A673 (cell line): ENCODE results near the gene SRGAP2B.
"Not testable (repeated sequence)": the region's sequence is repeated elsewhere in the genome, so short reads cannot be mapped to it uniquely, and the experiment has no call there.

Experiments
- CTCF ChIP-seq: fragments of 300-800, 200-600 bp; sonication (generic); conservative IDR thresholded peaks from 2 replicates; pipeline ENCODE4 v1.5.1; 2017; ENCODE audit warnings: low read depth, mild to moderate bottlenecking, antibody characterized with exemption, low read length, moderate library complexity, mixed read lengths
- EZH2 ChIP-seq: fragments of 200-600 bp; sonication (generic); IDR thresholded peaks from 2 replicates; pipeline ENCODE4 v1.6.1; 2017; ENCODE audit warnings: borderline replicate concordance, low read depth, mild to moderate bottlenecking, mixed read lengths, antibody characterized with exemption, low read length; ENCODE audit not compliant: poor library complexity, severe bottlenecking

GRCh38 chr1:144927292-144927691 is 167.8 kb downstream of the SRGAP2B start:
- not testable (repeated sequence) for TF ChIP-seq CTCF, EZH2
